AG09309 (cell line): ENCODE measurements around the gene HIVEP3.

Experiments used
- DNase-seq: peaks from one replicate; pipeline ENCODE4 v3.0.0-alpha.2; 2010; ENCODE audit warnings: low read depth
- H3K4me3 ChIP-seq: 2 replicates; pipeline ENCODE4 v1.5.1; 2011; ENCODE audit warnings: mild to moderate bottlenecking, low read depth, low read length, moderate library complexity; ENCODE audit not compliant: control insufficient read depth
- CTCF ChIP-seq: IDR thresholded peaks from 2 replicates; pipeline ENCODE4 v1.5.1; 2011; ENCODE audit warnings: mild to moderate bottlenecking, low read depth, low read length, inconsistent platforms; ENCODE audit not compliant: insufficient read depth, control insufficient read depth; ENCODE audit errors: missing control alignments

HIVEP3 gene

GRCh38 chr1:41645062-41645461 is 273.7 kb downstream of the HIVEP3 start:
- H3K4me3 ChIP-seq: no peak overlapping the region
- no peak for TF ChIP-seq CTCF
- no peak for DNase-seq

GRCh38 chr1:41642922-41643821 is 275.6 kb downstream of the HIVEP3 start:
- no peak overlapping the region for H3K4me3 ChIP-seq
- DNase-seq: no peak
- no peak for TF ChIP-seq CTCF

GRCh38 chr1:41641941-41642527 is 276.7 kb downstream of the HIVEP3 start:
- TF ChIP-seq CTCF: no peak
- H3K4me3 ChIP-seq: no peak overlapping the region
- no peak for DNase-seq

- H3K4me3 ChIP-seq: no peak overlapping the region
- TF ChIP-seq CTCF: no peak
- no peak for DNase-seq
Observed at GRCh38 chr1:41641475-41641814, 277.3 kb downstream of the HIVEP3 start.

GRCh38 chr1:41640756-41641474 is 277.8 kb downstream of the HIVEP3 start:
- no peak for TF ChIP-seq CTCF
- no peak for DNase-seq
- no peak overlapping the region for H3K4me3 ChIP-seq

GRCh38 chr1:41640141-41640751 is 278.5 kb downstream of the HIVEP3 start:
- no peak for TF ChIP-seq CTCF
- no peak overlapping the region for H3K4me3 ChIP-seq
- no peak for DNase-seq
